Esophagus squamous epithelium (tissue), 5 donors: ENCODE data around the gene RPL4. TPM values are rescaled to one million over a fixed set of nuclear protein-coding genes. Genes with fewer than 3 reads are reported as not detected.
"Not testable (repeated sequence)": the region's sequence is repeated elsewhere in the genome, so short reads cannot be mapped to it uniquely, and the experiment has no call there.

ENCODE experiments used
- DNase-seq: peaks from one replicate; lab custom pipeline; 2025; lab: John Stamatoyannopoulos, UW
- H3K27ac ChIP-seq, 4 donors: fragments of 200-600 bp; sonication (generic); one replicate each; pipeline ENCODE4 v1.5.1; 2016 to 2019; ENCODE audit warnings: mild to moderate bottlenecking in 1 of 4
- H3K27me3 ChIP-seq, 4 donors: fragments of 200-600 bp; sonication (generic); 1 replicate in 3 of 4; 2 replicates in 1 of 4; pipeline versions ENCODE4 v1.5.1 to v1.6.0; 2017 to 2021; ENCODE audit warnings: antibody characterized with exemption in 1 of 4
- H3K36me3 ChIP-seq, 3 donors: fragments of 200-600 bp; sonication (generic); one replicate each; pipeline ENCODE4 v1.5.1; 2016 to 2019
- H3K4me1 ChIP-seq, 3 donors: fragments of 200-600 bp; sonication (generic); one replicate each; pipeline ENCODE4 v1.5.1; 2017 to 2019
- H3K4me3 ChIP-seq, 4 donors: fragments of 200-600 bp; sonication (generic); 1 replicate in 3 of 4; 2 replicates in 1 of 4; pipeline ENCODE4 v1.5.1; 2016 to 2019; ENCODE audit warnings: mild to moderate bottlenecking in 2 of 4, moderate library complexity in 1 of 4
- H3K9me3 ChIP-seq, 3 donors: fragments of 200-600 bp; sonication (generic); one replicate each; pipeline ENCODE4 v1.5.1; 2016 to 2019
- POLR2A ChIP-seq, 4 donors: fragments of 450-650 bp; IDR thresholded peaks; one replicate each; pipeline ENCODE4 v1.6.1; 2017; ENCODE audit warnings: antibody characterized with exemption in 4 of 4, mild to moderate bottlenecking in 4 of 4, moderate library complexity in 3 of 4
- WGBS, 2 donors: methylation state at CpG; one replicate each; pipeline ENCODE4 v1.1.5; 2018; 5-methylcytosine and 5-hydroxymethylcytosine counted together
- intact Hi-C: fragments of 100-400 bp; cut with DNase I; formaldehyde crosslinking; loops from one replicate; pipeline ENCODE4 v1.15.0; 2022
- total RNA-seq, 4 donors: library from RNA; depleted of rRNA; stranded (reverse); fragments of >200 nt; gene quantifications; one replicate each; pipeline ENCODE4 v1.1.0, GENCODE V29; 2016
- TF ChIP-seq, protein P1 (sequence below), 6 experiments: fragments of 450-650 bp in 4 of 6; fragments of 200-600 bp in 2 of 6; sonication (generic) in 2 of 6; IDR thresholded peaks; one replicate each; pipeline ENCODE4 v1.5.1; 2016 to 2019; ENCODE audit warnings: antibody characterized with exemption in 6 of 6, mild to moderate bottlenecking in 4 of 6, moderate library complexity in 4 of 6
- donor health status: DM: yes; HTN: yes; CAD: no.

Gene RPL4
- total RNA-seq, 4 donors from 2014 or later, result 2,279 to 4,532 (median 3,529) TPM

- intact Hi-C loops, H3K27me3 ChIP-seq: not testable (repeated sequence)
Observed at GRCh38 chr15:66465294-66465693, 39.4 kb downstream of the RPL4 start.

DNA sequence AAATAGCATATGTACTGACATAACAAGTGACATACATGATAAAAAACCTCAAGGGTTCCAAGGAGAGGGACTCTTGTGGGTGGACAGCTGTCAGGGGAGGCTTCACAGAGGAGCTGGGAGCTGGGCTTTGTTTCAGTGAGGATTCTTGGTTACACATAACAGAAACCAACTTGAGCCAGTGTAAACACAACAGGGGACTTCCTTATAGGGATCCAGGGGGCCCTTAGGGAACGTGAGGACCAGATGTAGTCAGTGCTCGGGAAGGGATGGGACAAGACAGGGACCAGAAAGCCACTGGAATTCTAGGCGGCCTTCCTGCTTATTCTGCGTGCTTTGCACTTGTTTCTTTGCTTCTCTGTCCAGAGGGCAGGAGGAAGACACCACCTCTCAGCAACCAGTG is 42.0 kb downstream of the RPL4 start:
- intact Hi-C loops, result no loop called here
- TF ChIP-seq POLR2A (IDR thresholded peaks at IDR 0.05), result no peak
- TF ChIP-seq, protein P1, sequence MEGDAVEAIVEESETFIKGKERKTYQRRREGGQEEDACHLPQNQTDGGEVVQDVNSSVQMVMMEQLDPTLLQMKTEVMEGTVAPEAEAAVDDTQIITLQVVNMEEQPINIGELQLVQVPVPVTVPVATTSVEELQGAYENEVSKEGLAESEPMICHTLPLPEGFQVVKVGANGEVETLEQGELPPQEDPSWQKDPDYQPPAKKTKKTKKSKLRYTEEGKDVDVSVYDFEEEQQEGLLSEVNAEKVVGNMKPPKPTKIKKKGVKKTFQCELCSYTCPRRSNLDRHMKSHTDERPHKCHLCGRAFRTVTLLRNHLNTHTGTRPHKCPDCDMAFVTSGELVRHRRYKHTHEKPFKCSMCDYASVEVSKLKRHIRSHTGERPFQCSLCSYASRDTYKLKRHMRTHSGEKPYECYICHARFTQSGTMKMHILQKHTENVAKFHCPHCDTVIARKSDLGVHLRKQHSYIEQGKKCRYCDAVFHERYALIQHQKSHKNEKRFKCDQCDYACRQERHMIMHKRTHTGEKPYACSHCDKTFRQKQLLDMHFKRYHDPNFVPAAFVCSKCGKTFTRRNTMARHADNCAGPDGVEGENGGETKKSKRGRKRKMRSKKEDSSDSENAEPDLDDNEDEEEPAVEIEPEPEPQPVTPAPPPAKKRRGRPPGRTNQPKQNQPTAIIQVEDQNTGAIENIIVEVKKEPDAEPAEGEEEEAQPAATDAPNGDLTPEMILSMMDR (IDR thresholded peaks at IDR 0.05), result no peak
- Histone ChIP-seq H3K9me3 (no peaks in the 10 kb centered on the region), H3K4me1 (peaks cover 11 to 56% (median 16%) of the 10 kb centered on the region in 3 donors), H3K27ac (peak overlapping the region in 2 of 4 donors; percentile 60 to 63), H3K36me3 (no peaks in the 10 kb centered on the region), H3K4me3 (no peak overlapping the region), H3K27me3 (no peaks in the 10 kb centered on the region)
- WGBS, 2 donors, result 64 to 73% methylated on average over 4 of the region's 4 CpGs
- no peak for DNase-seq

More at GRCh38 chr15:66465294-66465693, 39.4 kb downstream of the RPL4 start:
- H3K4me1 ChIP-seq, result peaks cover 11 to 44% (median 13%) of the 10 kb centered on the region in 3 donors
- not testable (repeated sequence) for H3K9me3 ChIP-seq, H3K4me3 ChIP-seq, H3K36me3 ChIP-seq, DNase-seq
- peak overlapping the region in 2 of 4 donors; percentile 70 to 76 for H3K27ac ChIP-seq
- 92 to 96% methylated on average over 6 of the region's 6 CpGs for WGBS, 2 donors

DNA sequence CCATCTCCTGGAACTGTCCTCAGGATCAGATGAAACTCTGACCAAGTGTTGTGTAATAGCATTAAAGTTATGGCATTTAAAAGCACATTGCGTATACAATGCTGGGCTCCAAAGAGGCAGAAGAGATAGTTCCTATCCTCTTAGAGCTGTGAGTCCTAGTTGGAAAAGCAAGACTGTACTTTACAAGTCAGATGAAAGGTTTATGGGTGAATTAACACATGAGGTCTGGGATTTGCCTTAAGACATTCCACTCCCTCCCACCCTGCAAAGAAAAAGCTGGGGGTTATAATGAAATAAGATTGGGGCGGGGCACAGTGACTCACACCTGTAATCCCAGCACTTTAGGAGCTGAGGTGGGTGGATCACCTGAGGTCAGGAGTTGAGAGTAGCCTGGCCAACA is 42.7 kb downstream of the RPL4 start:
- TF ChIP-seq, protein P1 (IDR thresholded peaks at IDR 0.05), result no peak
- TF ChIP-seq POLR2A (IDR thresholded peaks at IDR 0.05), result no peak
- H3K9me3 ChIP-seq, result no peaks in the 10 kb centered on the region
- WGBS, 2 donors, result 36 to 69% methylated on average over 2 of the region's 2 CpGs
- H3K36me3 ChIP-seq, result no peaks in the 10 kb centered on the region
- no peak overlapping the region for H3K4me3 ChIP-seq
- no peaks in the 10 kb centered on the region for H3K27me3 ChIP-seq
- H3K27ac ChIP-seq, result peak overlapping the region in 3 of 4 donors; percentile 48 to 63 (median 60)
- no peak for DNase-seq
- peaks cover 11 to 53% (median 16%) of the 10 kb centered on the region in 3 donors for H3K4me1 ChIP-seq
- intact Hi-C loops, result no loop called here

DNA sequence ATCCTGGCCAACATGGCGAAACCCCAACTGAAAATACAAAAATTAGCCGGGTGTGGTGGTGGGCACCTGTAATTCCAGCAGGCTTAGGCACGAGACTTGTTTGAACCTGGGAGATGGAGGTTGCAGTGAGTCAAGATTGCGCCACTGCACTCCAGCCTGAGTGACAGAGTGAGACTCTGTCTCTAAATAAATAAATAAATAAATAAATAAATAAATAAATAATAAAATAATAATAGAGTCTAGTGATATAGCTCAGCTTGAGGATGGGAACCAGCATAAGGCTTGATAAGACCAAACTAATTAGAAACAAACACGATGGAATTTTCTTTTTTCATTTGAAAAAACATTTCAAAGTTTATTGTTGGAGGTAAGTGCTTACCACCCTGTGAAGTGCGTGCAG is 43.4 kb downstream of the RPL4 start:
- H3K4me1 ChIP-seq, result peaks cover 11 to 47% (median 16%) of the 10 kb centered on the region in 3 donors
- H3K27ac ChIP-seq, result peak overlapping the region in 3 of 4 donors; percentile 48 to 63 (median 60)
- H3K4me3 ChIP-seq, DNase-seq, H3K36me3 ChIP-seq, intact Hi-C loops, H3K9me3 ChIP-seq, H3K27me3 ChIP-seq: not testable (repeated sequence)
- 76 to 82% methylated on average over 4 to 6 of the region's 6 CpGs for WGBS, 2 donors

- Histone ChIP-seq H3K4me3 (no peak overlapping the region), H3K27ac (peak overlapping the region in 3 of 4 donors; percentile 14 to 19 (median 16)), H3K4me1 (peaks cover 11 to 39% (median 16%) of the 10 kb centered on the region in 3 donors), H3K9me3 (no peaks in the 10 kb centered on the region), H3K27me3 (no peaks in the 10 kb centered on the region), H3K36me3 (no peaks in the 10 kb centered on the region)
- intact Hi-C loops, result no loop called here
- TF ChIP-seq POLR2A (IDR thresholded peaks at IDR 0.05), result no peak
- TF ChIP-seq, protein P1 (IDR thresholded peaks at IDR 0.05), result no peak
- no peak for DNase-seq
- 53 to 69% methylated on average over 3 of the region's 3 CpGs for WGBS, 2 donors
Observed at GRCh38 chr15:66459818-66460615, 44.6 kb downstream of the RPL4 start.

- Histone ChIP-seq H3K4me3 (no peak overlapping the region), H3K9me3 (no peaks in the 10 kb centered on the region), H3K36me3 (peaks cover 0 to 9% (median 0%) of the 10 kb centered on the region in 3 donors), H3K4me1 (peaks cover 9 to 22% (median 12%) of the 10 kb centered on the region in 3 donors), H3K27ac (no peak overlapping the region), H3K27me3 (no peaks in the 10 kb centered on the region)
- no peak for DNase-seq
- intact Hi-C loops, result no loop called here
- TF ChIP-seq POLR2A (IDR thresholded peaks at IDR 0.05), result no peak
- TF ChIP-seq, protein P1 (IDR thresholded peaks at IDR 0.05), result no peak
- WGBS, 2 donors, result 58 to 63% methylated on average over 3 of the region's 3 CpGs
Observed at GRCh38 chr15:66456211-66456610, 48.4 kb downstream of the RPL4 start.
